GM12864 (cell line): ENCODE measurements around the gene TWIST2.

Source experiments
- DNase-seq: peaks from one replicate; pipeline ENCODE4 v3.0.0-alpha.2; 2011; ENCODE audit warnings: low read depth
- H3K4me3 ChIP-seq: 2 replicates; pipeline ENCODE4 v1.5.1; 2011; ENCODE audit warnings: mild to moderate bottlenecking, low read depth, low read length, control low read depth
- CTCF ChIP-seq: IDR thresholded peaks from 2 replicates; pipeline ENCODE4 v1.5.1; 2011; ENCODE audit warnings: low read depth, mild to moderate bottlenecking, moderate library complexity, low read length, control low read depth, inconsistent platforms; ENCODE audit errors: missing control alignments

The TWIST2 gene

DNA sequence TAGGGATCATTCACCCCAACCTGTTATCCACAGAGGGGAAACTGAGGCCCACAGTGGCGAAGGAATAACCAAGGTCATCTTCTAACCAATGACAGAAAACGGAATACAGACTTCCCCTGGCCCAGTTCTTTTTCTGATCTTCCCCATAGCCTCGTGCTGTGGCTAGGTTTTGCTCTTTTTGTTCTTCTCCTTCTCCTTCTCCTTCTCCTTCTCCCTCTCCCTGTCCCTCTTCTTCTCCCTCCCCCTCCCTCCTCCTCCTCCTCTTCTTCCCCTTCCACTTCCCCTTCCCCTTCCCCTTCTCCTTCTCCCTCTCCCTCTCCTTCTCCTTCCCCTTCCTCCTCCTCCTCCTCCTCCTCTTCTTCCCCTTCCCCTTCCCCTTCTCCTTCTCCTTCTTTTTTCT is 12.9 kb upstream of the TWIST2 start:
- no peak for TF ChIP-seq CTCF
- no peak for DNase-seq

DNA sequence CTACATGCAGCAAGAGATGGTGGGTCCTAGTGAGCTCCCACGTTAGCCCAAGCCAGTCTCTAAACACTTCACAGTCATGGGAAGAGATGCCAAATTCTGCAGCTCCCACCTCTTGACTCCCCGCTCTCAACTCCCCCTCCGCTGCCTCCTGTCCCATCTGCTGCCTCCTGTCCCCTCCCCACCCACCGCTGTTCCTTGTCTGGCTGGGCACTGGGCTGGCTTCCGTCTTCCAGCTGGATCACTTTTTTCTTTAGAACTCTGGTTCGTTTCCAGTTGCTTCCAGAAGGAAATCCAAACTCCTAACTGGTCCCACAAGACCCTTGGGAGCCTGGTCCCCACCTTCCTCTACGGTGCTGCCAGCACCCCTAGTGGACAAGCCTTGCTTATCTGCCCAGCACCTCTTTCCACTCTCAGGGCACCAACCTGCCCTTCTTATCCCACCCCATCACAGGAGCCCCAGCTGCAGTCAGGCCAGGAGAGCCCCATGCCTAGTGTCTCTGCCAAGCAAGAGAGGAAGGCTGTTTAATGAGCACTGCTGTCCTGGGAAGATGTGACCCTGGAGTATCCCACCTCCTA is 12.1 kb upstream of the TWIST2 start:
- TF ChIP-seq CTCF: peak; percentile 32
- H3K4me3 ChIP-seq: no peak overlapping the region
- DNase-seq: no peak

More for the DNA sequence above, 12.9 kb upstream of the TWIST2 start:
- no peak overlapping the region for H3K4me3 ChIP-seq

- no peak overlapping the region for H3K4me3 ChIP-seq
- no peak for TF ChIP-seq CTCF
- no peak for DNase-seq
Observed at GRCh38 chr2:238838786-238839327, 9.0 kb upstream of the TWIST2 start.

- no peak for TF ChIP-seq CTCF
- no peak for DNase-seq
Observed at GRCh38 chr2:238839428-238839827, 8.5 kb upstream of the TWIST2 start.

GRCh38 chr2:238841542-238842164 is 6.2 kb upstream of the TWIST2 start:
- no peak for TF ChIP-seq CTCF
- DNase-seq: no peak
- H3K4me3 ChIP-seq: no peak overlapping the region

More at GRCh38 chr2:238839428-238839827, 8.5 kb upstream of the TWIST2 start:
- H3K4me3 ChIP-seq: no peak overlapping the region

DNA sequence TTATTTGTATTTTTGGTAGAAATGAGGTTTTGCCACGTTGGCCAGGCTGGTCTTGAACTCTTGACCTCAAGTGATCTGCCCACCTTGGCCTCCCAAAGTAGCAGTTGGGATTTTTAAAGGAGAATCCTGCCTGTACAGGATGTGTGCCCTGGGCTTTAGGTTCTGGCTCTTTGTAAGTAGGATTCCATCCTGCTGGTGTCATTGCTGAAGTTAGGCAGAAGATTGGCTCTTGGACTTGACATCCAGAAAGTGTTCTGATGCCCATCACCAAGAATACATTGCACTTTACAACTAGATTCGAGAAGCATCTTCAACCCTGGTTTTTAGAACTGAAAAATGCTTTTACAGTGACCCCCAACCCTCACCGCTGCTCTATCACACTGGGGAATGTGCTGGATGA is 4.4 kb upstream of the TWIST2 start:
- no peak overlapping the region for H3K4me3 ChIP-seq
- TF ChIP-seq CTCF: no peak
- no peak for DNase-seq
